DMS53 treated with DMSO at 0.1 percent for 48 hours (cell line): ENCODE measurements around the gene TSPO2.
"Not testable (repeated sequence)": the region's sequence is repeated elsewhere in the genome, so short reads cannot be mapped to it uniquely, and the experiment has no call there.

ENCODE experiments used
- DNase-seq: peaks from one replicate; lab custom pipeline; 2025; ENCODE audit not compliant: unreplicated experiment; lab: John Stamatoyannopoulos, UW

TSPO2 gene, protein sequence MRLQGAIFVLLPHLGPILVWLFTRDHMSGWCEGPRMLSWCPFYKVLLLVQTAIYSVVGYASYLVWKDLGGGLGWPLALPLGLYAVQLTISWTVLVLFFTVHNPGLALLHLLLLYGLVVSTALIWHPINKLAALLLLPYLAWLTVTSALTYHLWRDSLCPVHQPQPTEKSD

GRCh38 chr6:41042226-41043055 lies at the start of gene TSPO2:
Gene TSPO2, plus strand, starts transcription at chr6:41042467. Its CDS starts 519 bp downstream, at chr6:41042986.
- no peak for DNase-seq

- no peak for DNase-seq
Measured at GRCh38 chr6:40992746-40993145, 49.5 kb upstream of the TSPO2 start.

GRCh38 chr6:40996591-40997233 lies 45.6 kb upstream of the TSPO2 start:
- DNase-seq, result no peak

GRCh38 chr6:40997234-40997957 lies 44.9 kb upstream of the TSPO2 start:
- DNase-seq, result peak; percentile 30

GRCh38 chr6:40998661-40999060 lies 43.6 kb upstream of the TSPO2 start:
- DNase-seq, result no peak

- peak; percentile 29 for DNase-seq
Measured at GRCh38 chr6:40999569-40999968, 42.7 kb upstream of the TSPO2 start.

- DNase-seq, result no peak
Measured at GRCh38 chr6:41000248-41000647, 42.0 kb upstream of the TSPO2 start.

GRCh38 chr6:41002168-41002567 lies 40.1 kb upstream of the TSPO2 start:
- no peak for DNase-seq

GRCh38 chr6:41006217-41006616 lies 36.0 kb upstream of the TSPO2 start:
- peak; percentile 46 for DNase-seq

DNA sequence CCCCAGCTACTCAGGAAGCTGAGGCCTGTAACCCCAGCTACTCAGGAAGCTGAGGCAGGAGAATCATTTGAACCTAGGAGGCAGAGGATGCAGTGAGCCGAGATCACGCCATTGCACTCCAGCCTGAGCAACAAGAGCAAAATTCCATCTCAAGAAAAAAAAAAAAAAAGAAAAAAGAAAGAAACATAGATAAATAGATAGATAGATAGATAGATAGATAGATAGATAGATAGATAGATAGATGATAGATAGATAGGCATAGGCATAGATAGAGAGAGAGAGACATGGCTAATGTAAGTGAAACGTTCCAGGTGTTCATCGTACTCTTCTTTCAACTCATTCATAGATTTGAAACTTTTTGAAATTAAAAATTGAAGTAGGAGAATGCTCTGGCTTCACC lies 35.3 kb upstream of the TSPO2 start:
- DNase-seq, result not testable (repeated sequence)

DNA sequence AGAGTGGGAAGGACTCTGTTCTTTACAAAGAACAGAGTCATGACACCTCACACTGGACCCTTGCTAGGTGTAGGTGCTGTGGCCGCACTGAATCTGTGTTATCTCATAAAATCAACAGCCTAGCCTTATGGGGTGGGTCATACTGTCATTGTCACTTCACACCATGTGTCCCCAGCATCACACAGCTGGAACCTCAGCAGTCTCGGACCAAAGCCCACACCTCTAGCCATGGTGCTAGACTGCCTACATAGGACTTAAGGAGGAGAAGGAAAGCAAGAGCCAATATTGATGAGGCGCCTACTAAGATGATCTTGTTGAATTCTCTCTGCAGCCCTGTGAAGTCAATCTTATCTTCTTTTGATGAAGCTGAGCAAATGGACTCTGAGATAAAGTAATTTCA lies 34.3 kb upstream of the TSPO2 start:
- DNase-seq, result no peak

- no peak for DNase-seq
Measured at GRCh38 chr6:41009669-41010068, 32.6 kb upstream of the TSPO2 start.

DNA sequence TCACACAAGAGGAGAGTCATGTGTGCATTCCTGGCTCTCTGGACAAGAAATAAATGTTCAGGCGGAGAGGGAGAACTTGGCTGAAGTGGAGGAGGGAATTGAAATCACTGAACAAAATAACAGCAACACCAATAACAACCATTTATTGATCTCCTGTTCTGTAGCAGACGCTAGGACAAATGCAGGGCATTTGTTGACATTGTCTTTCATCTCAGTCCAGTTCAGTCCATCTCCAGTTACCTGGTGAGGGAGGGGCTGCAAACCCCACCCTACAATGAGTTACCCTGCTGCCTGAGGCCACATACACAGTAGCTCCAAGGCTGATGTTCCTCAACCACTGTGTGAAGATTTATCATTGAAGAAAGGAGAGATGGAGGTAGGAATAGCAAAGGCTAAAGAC lies 30.6 kb upstream of the TSPO2 start:
- no peak for DNase-seq

GRCh38 chr6:41013466-41014153 lies 28.7 kb upstream of the TSPO2 start:
- DNase-seq, result no peak

GRCh38 chr6:41014780-41015179 lies 27.5 kb upstream of the TSPO2 start:
- no peak for DNase-seq

GRCh38 chr6:41015860-41016259 lies 26.4 kb upstream of the TSPO2 start:
- DNase-seq, result not testable (repeated sequence)

- DNase-seq, result no peak
Measured at GRCh38 chr6:41017663-41018062, 24.6 kb upstream of the TSPO2 start.

DNA sequence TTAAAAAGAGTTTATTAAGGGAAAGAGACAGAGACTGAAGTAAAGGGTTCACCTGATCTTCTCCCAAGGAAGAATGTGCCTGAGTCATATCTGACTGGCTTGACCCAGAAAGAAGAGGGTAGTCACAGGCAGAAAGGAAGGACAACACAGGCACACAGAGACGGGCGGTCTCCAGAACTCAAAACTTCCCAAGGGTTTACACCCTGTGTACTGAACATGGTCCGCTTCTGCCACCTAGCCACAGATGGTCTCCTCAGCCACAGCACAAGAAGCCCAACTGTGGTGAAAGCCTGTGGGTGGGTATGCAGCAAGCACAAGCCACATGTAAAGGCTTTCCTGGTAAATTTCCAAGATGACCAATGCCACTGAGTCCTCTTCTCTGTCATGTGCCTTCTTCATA lies 20.4 kb upstream of the TSPO2 start:
- DNase-seq, result no peak

DNA sequence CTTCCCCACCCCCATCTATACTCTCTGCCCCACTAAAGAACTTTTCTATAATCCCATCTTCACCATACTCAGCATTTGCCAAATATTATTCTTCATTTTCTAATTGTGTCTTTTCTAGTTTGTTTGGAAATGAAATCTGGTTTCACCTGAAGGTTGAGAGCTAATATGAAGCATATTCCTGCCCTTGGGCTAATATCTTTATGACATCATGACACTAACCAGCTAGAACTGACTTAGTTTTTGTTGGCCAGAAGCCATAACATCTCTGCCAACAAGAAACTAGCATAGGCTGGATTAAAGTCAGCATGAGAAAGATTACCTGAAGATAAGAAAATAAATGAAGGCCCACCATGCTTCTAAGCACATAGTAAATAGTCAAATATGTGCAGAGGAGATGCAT lies 20.0 kb upstream of the TSPO2 start:
- DNase-seq, result peak; percentile 9

- no peak for DNase-seq
Measured at GRCh38 chr6:41023114-41023513, 19.2 kb upstream of the TSPO2 start.

GRCh38 chr6:41025966-41026530 lies 16.2 kb upstream of the TSPO2 start:
- DNase-seq, result no peak
